Caco-2 (cell line): Measurements from ENCODE around the gene RNF20. TPM values are rescaled to one million over a fixed set of nuclear protein-coding genes. Genes with fewer than 3 reads are reported as not detected.

Experiments used
- BruUV-seq: library from RNA; stranded (reverse); fragments of 400-500 nt; replicated peaks from 2 replicates; lab custom pipeline; 2021; lab: Mats Ljungman, UMichigan
- CTCF ChIA-PET: fragments of 300-600 bp; sonication (Branson Sonifier 250); formaldehyde crosslinking; loops from one replicate; lab custom pipeline; 2022; ENCODE audit warnings: antibody characterized with exemption; lab: Charles Lee
- POLR2A ChIA-PET: fragments of 300-600 bp; sonication (Branson Sonifier 250); formaldehyde crosslinking; loops from one replicate; lab custom pipeline; 2022; ENCODE audit warnings: antibody characterized with exemption; lab: Charles Lee
- DNase-seq, 2 experiments: peaks; one replicate each; pipeline versions ENCODE4 v3.0.0 to v3.0.0-alpha.2; 2020 to 2022
- H3K27me3 ChIP-seq: replicated peaks from 2 replicates; pipeline ENCODE4 v1.6.0; 2011; ENCODE audit warnings: low read length; ENCODE audit not compliant: control insufficient read depth, insufficient read depth
- H3K36me3 ChIP-seq: 2 replicates; pipeline ENCODE4 v1.5.1; 2011; ENCODE audit warnings: low read length; ENCODE audit not compliant: control insufficient read depth, insufficient read depth
- H3K4me1 ChIP-seq: fragments of 250-450 bp; sonication (Bioruptor Pico); 2 replicates; pipeline ENCODE4 v1.5.1; 2020; ENCODE audit warnings: mild to moderate bottlenecking
- H3K4me3 ChIP-seq: 2 replicates; pipeline ENCODE4 v1.5.1; 2011; ENCODE audit warnings: low read depth, mild to moderate bottlenecking, control low read depth, low read length
- H3K9me3 ChIP-seq: fragments of 250-450 bp; sonication (Bioruptor Pico); 2 replicates; pipeline ENCODE4 v1.5.1; 2020; ENCODE audit warnings: mild to moderate bottlenecking, moderate library complexity
- H3K27ac Mint-ChIP-seq: one replicate; pipeline ENCODE4 v1.8.0; 2022; ENCODE audit warnings: mixed read lengths; ENCODE audit not compliant: unreplicated experiment
- H3K27me3 Mint-ChIP-seq: one replicate; pipeline ENCODE4 v1.8.0; 2022; ENCODE audit warnings: mixed read lengths; ENCODE audit not compliant: insufficient read depth, unreplicated experiment
- H3K36me3 Mint-ChIP-seq: one replicate; pipeline ENCODE4 v1.8.0; 2022; ENCODE audit warnings: mild to moderate bottlenecking, mixed read lengths; ENCODE audit not compliant: insufficient read depth, unreplicated experiment
- H3K4me1 Mint-ChIP-seq: one replicate; pipeline ENCODE4 v1.8.0; 2022; ENCODE audit warnings: low read depth, mixed read lengths; ENCODE audit not compliant: unreplicated experiment
- H3K4me3 Mint-ChIP-seq: one replicate; pipeline ENCODE4 v1.8.0; 2022; ENCODE audit warnings: mild to moderate bottlenecking, moderate library complexity, mixed read lengths; ENCODE audit not compliant: unreplicated experiment
- H3K9me3 Mint-ChIP-seq: one replicate; pipeline ENCODE4 v1.8.0; 2022; ENCODE audit warnings: mixed read lengths; ENCODE audit not compliant: unreplicated experiment
- CTCF ChIP-seq, 2 experiments: fragments of 200-600 bp in 1 of 2; IDR thresholded peaks; 1 replicate in 1 of 2; 2 replicates in 1 of 2; pipeline versions ENCODE4 v1.5.1 to v1.8.0; 2011 to 2022; ENCODE audit warnings: antibody characterized with exemption in 1 of 2, control low read depth in 1 of 2, inconsistent platforms in 1 of 2, low read depth in 1 of 2, low read length in 1 of 2, mild to moderate bottlenecking in 1 of 2, moderate library complexity in 1 of 2; ENCODE audit not compliant: insufficient read depth in 1 of 2, severe bottlenecking in 1 of 2, unreplicated experiment in 1 of 2
- intact Hi-C: fragments of 100-400 bp; cut with micrococcal nuclease; formaldehyde crosslinking; loops from one replicate; pipeline ENCODE4 v1.10.0; 2022; ENCODE audit not compliant: unreplicated experiment
- total RNA-seq: library from RNA; stranded (reverse); gene quantifications from 2 replicates; pipeline ENCODE4 v1.2.3, GENCODE V29; 2022

The RNF20 gene
- total RNA-seq, 1 experiment from 2014 or later, result 37.4 TPM

GRCh38 chr9:101590901-101591300, 57.2 kb downstream of the RNF20 start:
- Histone ChIP-seq H3K4me3 (no peak overlapping the region), H3K27me3 (no peaks in the 10 kb centered on the region), H3K9me3 (no peaks in the 10 kb centered on the region), H3K36me3 (no peaks in the 10 kb centered on the region), H3K4me1 (no peaks in the 10 kb centered on the region)
- BruUV-seq, result no TSS peak
- no peaks in the 10 kb centered on the region for H3K9me3 Mint-ChIP-seq
- H3K27me3 Mint-ChIP-seq, result peaks cover 3% of the 10 kb centered on the region
- no peak for DNase-seq
- no peak overlapping the region for H3K27ac Mint-ChIP-seq
- TF ChIP-seq CTCF (IDR thresholded peaks at IDR 0.05; ENCODE audit: insufficient read depth in 1 of 2, low read depth in 1 of 2, low read length in 1 of 2, severe bottlenecking in 1 of 2, unreplicated experiment in 1 of 2), result no peak
- no peaks in the 10 kb centered on the region for H3K36me3 Mint-ChIP-seq
- H3K4me3 Mint-ChIP-seq, result no peak overlapping the region
- POLR2A ChIA-PET, result no interaction called here
- no peaks in the 10 kb centered on the region for H3K4me1 Mint-ChIP-seq
- CTCF ChIA-PET, result no interaction called here
- intact Hi-C loops, result no loop called here

DNA sequence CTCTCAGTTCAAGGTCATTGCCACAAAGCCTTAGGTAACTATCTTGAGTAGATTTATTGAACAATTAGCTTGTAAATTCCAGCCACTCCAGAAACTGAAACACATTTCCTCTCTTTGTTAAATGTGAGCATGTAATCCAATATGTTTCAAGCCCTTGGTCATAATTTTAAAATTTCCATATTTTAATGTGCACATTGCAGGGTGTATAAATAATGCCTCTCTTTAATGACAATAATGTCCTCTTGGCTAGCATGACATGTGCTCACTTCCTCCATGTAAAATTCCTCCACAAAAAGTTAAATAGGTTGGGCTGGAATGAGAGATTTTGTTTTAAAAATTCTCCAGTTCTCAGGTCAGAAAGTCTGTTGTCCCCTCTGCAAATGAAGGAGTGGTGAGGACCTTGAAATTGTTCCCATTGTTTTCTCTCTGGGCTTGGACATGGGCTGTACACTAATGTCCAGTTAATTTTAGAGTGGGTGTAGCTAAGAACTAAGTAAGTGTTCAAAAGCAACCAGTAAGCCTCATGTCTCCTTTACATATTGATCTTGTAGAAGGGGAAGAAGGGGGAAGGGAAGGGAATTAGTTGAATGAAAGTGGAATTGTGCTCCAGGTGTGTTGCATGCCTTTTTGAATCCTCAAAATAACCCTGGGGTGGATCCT, 58.3 kb downstream of the RNF20 start:
- no peaks in the 10 kb centered on the region for H3K27me3 ChIP-seq
- no peak overlapping the region for H3K4me3 ChIP-seq
- Mint-ChIP-seq H3K4me1 (no peaks in the 10 kb centered on the region), H3K9me3 (no peaks in the 10 kb centered on the region), H3K36me3 (no peaks in the 10 kb centered on the region), H3K27me3 (peaks cover 5% of the 10 kb centered on the region), H3K27ac (no peak overlapping the region), H3K4me3 (no peak overlapping the region)
- TF ChIP-seq CTCF (IDR thresholded peaks at IDR 0.05; ENCODE audit: insufficient read depth in 1 of 2, low read depth in 1 of 2, low read length in 1 of 2, severe bottlenecking in 1 of 2, unreplicated experiment in 1 of 2), result no peak
- no TSS peak for BruUV-seq
- intact Hi-C loops, result no loop called here
- POLR2A ChIA-PET, result no interaction called here
- no peaks in the 10 kb centered on the region for H3K9me3 ChIP-seq
- CTCF ChIA-PET, result no interaction called here
- DNase-seq, result no peak
- no peaks in the 10 kb centered on the region for H3K36me3 ChIP-seq
- H3K4me1 ChIP-seq, result no peaks in the 10 kb centered on the region

DNA sequence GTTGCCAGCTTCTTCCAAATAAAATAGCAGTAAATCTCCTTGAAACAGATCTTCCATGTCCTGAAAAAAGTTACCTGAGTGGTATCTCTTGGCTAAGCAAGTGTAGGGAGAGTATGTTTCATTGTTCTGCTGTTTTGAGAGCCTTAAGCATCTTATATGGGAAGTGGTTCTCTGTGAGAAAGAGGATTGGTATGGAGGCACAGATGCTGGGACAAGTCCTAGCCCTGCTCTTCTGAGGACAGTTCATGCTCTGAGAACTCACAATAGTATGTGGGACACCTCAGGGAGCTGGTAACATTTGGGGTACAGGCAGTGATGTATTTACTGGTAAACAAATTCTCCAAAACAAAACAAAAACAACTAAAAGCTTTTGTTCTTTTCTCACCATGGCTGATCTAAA, 59.1 kb downstream of the RNF20 start:
- no peaks in the 10 kb centered on the region for H3K4me1 Mint-ChIP-seq
- H3K4me3 Mint-ChIP-seq, result no peak overlapping the region
- Histone ChIP-seq H3K36me3 (no peaks in the 10 kb centered on the region), H3K27me3 (no peaks in the 10 kb centered on the region), H3K9me3 (no peaks in the 10 kb centered on the region), H3K4me3 (no peak overlapping the region), H3K4me1 (no peaks in the 10 kb centered on the region)
- no peak for TF ChIP-seq CTCF (IDR thresholded peaks at IDR 0.05; ENCODE audit: insufficient read depth in 1 of 2, low read depth in 1 of 2, low read length in 1 of 2, severe bottlenecking in 1 of 2, unreplicated experiment in 1 of 2)
- H3K27ac Mint-ChIP-seq, result no peak overlapping the region
- H3K36me3 Mint-ChIP-seq, result no peaks in the 10 kb centered on the region
- DNase-seq, result no peak
- peaks cover 7% of the 10 kb centered on the region for H3K27me3 Mint-ChIP-seq
- intact Hi-C loops, result no loop called here
- POLR2A ChIA-PET, result no interaction called here
- no peaks in the 10 kb centered on the region for H3K9me3 Mint-ChIP-seq
- no TSS peak for BruUV-seq
- CTCF ChIA-PET, result no interaction called here
